WI38 (cell line): Measurements from ENCODE around the gene OLFML2B.

ENCODE experiments used
- H3K4me3 ChIP-seq: 2 replicates; pipeline ENCODE4 v1.5.1; 2011; ENCODE audit warnings: low read depth, mild to moderate bottlenecking, control low read depth, low read length
- CTCF ChIP-seq: IDR thresholded peaks from 2 replicates; pipeline ENCODE4 v1.5.1; 2012; ENCODE audit warnings: low read depth, mild to moderate bottlenecking, control low read depth, low read length

OLFML2B gene

GRCh38 chr1:161949548-161949947 lies 74.1 kb downstream of the OLFML2B start:
- H3K4me3 ChIP-seq = no peak overlapping the region
- TF ChIP-seq CTCF = no peak

- no peak for TF ChIP-seq CTCF
These were observed 75.2 kb downstream of the OLFML2B start for GRCh38 chr1:161948435-161948834.

GRCh38 chr1:161946071-161946987 lies 77.3 kb downstream of the OLFML2B start:
- no peak for TF ChIP-seq CTCF
- no peak overlapping the region for H3K4me3 ChIP-seq

More at GRCh38 chr1:161948435-161948834, 75.2 kb downstream of the OLFML2B start:
- H3K4me3 ChIP-seq = no peak overlapping the region

GRCh38 chr1:161945306-161946060 lies 78.2 kb downstream of the OLFML2B start:
- TF ChIP-seq CTCF = no peak
- H3K4me3 ChIP-seq = no peak overlapping the region

- no peak for TF ChIP-seq CTCF
- no peak overlapping the region for H3K4me3 ChIP-seq
These were observed 79.3 kb downstream of the OLFML2B start for GRCh38 chr1:161944381-161944780.

- TF ChIP-seq CTCF = no peak
- no peak overlapping the region for H3K4me3 ChIP-seq
These were observed 79.9 kb downstream of the OLFML2B start for GRCh38 chr1:161943737-161944136.
